Measurements from ENCODE around the gene DIABLO.
"Not testable (repeated sequence)": the region's sequence is repeated elsewhere in the genome, so short reads cannot be mapped to it uniquely, and the experiment has no call there.

Gene DIABLO

DNA sequence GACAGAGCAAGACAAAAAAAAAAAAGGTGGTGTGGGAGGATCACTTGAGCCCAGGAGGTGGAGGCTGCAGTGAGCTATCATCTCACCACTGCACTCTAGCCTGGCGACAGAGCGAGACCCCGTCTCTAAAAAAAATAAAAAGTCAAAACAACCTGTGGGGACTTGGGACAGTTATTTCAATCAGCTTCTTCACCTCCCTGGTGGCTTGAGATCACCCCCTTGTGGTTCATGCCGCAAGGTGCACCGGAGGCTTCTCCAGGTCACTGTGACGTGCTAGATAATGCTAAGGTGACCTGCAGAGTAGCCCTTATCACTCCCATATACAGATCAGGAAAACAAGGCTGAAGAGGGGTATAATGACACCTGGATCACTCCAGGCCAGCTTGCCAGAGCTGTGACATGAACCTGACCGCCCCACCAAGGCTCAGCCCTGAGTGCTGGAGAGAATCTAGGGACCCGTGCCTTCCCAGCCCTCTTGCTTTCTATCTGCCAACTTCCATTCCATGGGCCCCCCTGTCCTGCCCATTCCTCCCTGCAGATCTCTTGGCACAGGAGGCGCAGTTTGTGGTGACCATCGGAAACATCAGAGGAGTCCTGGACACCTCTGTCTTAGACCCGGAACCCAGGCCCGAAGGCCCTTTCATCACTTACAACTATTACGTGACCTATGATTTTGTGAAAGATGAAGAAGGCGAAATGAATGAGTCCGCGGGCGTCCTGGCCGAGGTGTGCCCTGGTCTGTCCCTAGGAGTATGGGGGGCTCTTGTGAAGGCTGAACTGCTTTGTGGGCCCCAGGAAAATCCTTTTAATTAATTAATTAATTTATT is 34.8 kb downstream of the DIABLO start:
- in situ Hi-C loops (cut with MboI; ENCODE audit: low sequenced_read_pairs): no loop called here

DNA sequence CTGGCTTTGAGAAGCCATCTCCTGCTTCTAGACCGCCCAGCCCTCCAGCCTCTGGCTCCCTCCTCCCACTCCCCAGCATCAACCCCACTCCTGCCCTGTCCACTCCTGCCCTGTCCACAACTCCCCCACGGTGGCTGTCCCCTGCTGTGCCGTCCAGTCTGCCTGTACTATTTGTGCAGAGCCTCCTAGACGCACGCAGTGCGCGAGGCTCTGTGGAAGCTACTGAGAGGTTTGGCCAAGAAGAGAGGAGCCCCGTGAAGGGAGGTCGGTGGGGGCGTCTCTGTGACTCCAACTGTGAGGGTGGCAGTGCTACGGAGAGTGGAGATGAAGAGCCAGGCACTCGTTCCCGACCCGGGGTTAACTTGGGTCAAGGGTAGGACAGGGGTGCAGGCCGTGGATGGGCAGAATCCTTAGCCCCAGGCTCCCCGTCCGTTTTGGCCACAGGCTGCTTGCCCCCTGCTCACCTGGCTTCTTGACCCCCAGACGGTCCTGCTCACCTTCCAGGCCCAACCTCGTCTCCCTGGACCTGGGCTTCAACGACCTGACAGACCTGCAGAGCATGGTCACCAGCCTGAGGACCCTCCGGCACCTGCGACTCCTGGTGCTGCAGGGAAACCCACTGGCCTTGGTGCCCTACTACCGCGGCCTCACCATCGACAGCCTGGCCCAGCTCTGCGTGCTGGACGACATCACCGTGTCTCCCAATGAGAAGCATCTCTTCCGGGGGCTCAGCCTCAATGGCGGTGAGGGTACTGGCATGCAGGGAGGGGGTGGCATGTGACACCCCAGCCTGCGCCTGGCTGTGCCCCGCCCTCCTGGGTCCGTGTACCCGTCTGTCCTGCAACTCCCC is 36.0 kb downstream of the DIABLO start:
- in situ Hi-C loops (cut with MboI; ENCODE audit: low sequenced_read_pairs): no loop called here

DNA sequence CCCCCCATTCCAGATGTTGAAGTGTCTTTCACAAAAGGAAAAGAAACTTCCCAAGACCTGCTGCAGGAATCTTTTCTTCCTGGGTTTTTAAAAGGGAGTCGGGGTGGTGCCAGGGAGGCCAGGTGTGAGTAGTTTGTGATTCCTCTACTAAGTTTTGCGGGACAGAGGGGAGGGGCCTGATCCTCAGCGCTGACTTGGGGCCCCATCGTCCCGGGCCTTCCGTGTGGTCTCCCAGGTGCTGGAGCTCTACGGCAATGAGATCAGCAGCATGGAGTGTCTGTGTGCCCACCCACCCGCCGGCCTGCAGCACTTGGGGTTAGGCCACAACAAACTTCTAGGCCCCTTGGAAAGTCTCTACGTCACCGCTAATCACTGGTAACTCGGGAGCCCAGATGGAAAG is 38.4 kb downstream of the DIABLO start:
- in situ Hi-C loops (cut with MboI; ENCODE audit: low sequenced_read_pairs): no loop called here

DNA sequence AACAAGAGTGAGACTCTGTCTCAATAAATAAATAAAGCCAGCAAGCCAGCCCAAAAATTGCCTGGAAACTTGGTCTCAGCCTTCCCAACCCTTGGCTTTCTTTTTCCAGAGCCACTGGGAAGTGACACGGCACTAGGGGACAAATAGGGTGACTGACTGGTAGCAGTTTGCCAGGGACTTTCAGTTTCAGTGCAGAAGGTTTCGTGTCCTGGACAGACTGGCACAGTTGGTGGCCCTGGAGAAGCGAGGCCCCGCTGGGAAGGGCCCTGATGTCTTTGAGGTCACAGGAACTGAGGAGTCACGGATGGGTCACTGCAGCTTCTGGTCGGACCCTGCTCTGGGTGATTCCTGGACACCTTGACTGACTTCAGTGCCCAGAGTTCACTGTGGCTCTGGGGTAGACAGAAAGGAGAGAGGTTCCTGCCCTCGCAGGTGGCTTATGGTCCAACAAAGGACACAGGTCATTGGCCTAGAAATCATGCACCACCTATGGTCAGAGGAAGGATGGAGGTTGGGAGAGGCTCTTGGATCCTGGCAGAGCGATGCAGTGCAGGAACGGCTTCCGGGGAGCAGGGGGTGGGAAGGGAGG is 40.3 kb downstream of the DIABLO start:
- in situ Hi-C loops (cut with MboI; ENCODE audit: low sequenced_read_pairs): no loop called here

DNA sequence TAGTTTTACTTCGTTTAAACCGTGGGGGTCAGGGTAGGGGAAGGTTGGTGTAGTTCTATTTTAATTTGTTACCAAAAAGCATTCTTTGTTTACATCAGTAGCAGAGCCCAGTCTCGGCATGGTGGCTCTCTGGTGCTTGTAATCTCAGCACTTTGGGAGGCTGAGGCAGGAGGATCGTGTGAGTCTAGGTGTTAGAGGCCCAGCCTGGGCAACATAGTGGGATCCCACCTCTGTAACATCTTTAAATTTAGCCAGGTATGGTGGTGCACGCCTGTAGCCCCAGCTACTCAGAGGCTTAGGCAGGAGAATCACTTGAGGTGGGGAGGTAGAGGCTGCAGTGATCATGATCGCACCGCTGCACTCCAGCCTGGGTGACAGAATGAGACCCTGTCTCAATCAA is 40.8 kb downstream of the DIABLO start:
- in situ Hi-C loops (cut with MboI; ENCODE audit: low sequenced_read_pairs): no loop called here

DNA sequence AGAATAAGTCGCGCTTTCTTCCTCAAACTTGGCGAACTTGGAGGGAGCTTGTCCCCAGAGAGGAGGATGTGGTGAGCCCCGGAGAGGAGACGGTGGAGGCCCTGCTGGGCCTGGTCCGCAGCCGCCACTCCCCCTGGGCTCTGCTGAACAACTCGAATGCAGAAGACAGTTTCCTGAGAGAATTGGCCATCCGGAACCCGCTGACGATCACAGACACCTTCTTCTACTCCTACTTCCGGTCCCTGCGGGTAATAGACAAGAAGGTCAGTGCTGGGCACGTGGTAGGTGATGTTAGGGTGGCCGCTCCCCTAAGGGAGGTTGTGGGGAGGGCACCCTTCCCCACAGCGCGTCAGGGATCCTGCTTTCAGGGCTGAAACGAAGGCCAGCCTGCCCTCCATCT is 41.3 kb downstream of the DIABLO start:
- in situ Hi-C loops (cut with MboI; ENCODE audit: low sequenced_read_pairs): no loop called here

DNA sequence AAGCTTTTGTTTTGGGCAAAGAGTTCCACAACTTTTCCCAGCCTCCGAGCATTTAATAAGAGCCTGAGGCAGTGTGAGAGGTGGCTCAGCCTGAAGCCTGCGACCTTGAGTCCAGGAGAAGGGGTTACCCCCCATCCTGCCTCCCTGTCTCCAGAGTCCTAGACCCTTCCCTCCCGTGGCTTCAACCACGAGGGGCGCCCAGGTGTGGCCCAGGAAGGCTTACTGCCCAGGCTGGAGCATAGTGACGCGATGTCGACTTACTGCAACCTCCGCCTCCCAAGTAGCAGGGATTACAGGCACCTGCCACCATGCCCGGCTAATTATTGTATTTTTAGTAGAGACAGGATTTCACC is 42.3 kb downstream of the DIABLO start:
- in situ Hi-C loops (cut with MboI; ENCODE audit: low sequenced_read_pairs): no loop called here

DNA sequence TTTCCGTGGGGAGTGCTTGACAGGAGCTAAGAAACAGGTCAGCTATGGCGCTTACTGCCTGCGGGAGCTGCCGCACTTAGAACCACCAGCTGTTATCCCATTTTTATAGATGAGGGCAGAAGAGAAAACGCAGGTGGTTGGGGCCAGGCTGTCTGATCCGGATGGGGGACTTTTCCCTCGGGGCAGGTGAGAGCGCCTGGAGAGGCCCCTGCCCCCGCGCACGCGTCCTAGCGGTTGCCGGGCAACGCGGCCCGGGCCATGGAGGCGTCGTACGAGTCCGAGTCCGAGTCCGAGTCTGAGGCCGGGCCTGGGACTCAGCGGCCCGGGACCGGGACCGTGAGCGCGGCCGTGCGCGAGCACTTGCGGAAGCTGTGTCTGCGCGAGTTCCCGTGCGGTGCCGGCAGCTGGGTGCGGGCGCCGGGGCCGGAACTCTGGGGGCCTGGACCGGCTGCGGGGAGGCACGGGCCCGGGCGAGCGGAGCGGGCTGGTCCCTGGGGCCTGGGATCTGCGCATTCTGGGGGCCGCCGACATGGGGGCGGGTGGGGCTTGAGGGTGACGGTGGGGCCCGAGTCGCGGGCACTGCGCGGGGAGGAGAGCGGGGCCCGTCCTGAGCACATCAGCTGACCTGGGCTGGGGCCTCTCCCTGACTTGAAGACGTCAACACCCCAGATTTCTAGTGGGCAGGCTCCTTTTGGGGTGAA is 42.8 kb downstream of the DIABLO start, which contains the start of gene LRRC43:
LRRC43 (plus strand) TSS at position 237 of the 701 bp plus-strand sequence; CDS start at position 259, 22 bp downstream.
- in situ Hi-C loops (cut with MboI; ENCODE audit: low sequenced_read_pairs): no loop called here

DNA sequence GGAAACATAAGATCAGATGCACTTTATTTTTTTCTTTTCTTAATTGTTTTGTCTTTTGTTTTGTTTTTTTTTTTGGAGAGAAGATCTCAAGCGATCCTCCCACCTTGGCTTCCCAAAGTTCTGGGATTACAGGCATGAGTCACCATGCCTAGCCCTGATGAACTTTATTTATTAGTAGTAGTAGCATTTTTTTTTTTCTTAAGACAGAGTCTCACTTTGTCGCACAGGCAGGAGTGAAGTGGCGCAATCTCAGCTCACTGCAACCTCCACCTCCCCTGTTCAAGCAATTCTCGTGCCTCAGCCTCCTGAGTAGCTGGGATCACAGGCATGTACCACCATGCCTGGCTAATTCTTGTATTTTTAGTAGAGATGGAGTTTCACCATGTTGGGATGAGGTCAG is 49.4 kb downstream of the DIABLO start:
- in situ Hi-C loops (cut with MboI; ENCODE audit: low sequenced_read_pairs): not testable (repeated sequence)

DNA sequence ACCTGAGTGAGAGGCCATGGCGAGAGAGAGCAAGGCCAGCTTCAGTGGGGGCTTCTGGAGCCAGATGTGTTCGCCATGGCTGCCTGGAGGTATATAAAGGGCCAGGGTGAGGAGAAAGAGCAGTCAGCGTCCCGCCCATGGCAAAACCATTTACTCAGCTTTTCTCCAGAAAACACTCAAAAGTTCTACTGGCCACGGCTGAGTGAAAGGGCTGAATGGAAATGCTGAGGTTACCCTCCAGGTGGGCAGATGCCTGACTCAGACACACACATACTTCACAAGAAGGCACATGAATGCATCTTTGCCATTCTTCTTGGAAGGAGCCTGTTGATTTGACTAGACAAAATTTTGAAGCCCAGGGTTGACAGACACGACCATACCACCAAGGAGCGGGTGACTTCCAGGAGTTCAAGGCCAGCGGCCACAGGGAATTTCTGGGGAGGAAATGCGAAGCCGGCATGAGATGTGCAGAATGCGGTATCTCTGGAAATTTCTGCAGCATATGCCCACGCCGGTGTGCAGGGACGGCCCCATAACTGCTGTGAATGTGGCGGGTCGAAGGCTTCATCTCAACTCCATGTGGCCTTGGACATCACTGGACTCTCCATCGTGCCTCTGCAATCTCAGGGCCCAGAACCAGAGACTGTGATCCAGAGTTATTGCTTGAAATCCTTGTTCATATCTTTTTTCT is 51.6 kb downstream of the DIABLO start, which contains the start of gene IL31:
IL31 (minus strand) TSS at position 67 of the 691 bp plus-strand sequence; CDS start at position 18, 49 bp downstream.
- in situ Hi-C loops (cut with MboI; ENCODE audit: low sequenced_read_pairs): no loop called here

DNA sequence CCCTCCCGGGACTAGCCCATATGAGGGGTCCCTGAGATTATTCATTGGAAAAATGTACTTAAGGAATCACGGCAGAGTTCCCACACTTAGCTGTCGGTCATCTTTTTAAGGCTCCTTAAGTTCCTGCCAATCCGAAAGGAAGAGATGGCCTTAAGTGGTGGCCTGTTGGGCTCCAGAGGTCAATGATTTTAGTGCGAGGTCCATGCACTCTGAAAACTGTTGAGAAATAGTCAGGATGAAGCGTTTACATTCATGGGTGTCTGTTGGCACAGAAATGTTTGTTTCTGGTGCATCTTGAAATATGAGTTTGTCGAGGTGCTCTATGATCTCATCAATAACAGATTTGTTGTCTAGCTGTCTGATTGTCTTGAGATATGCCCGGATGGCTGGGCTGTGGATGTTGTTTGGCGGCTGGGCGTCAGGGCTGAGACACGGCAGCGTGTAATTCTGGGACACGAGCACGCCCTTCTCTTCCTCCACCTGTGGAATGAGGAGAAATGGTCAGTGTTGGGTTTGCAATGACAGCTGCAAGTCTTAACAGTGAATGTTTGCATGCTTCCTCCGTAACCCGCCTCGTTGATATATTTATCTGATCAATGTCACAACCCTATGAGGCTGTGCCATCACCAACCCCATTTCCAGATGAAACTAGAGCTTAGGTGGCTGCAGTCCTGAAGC is 53.5 kb downstream of the DIABLO start:
- in situ Hi-C loops (cut with MboI; ENCODE audit: low sequenced_read_pairs): no loop called here

DNA sequence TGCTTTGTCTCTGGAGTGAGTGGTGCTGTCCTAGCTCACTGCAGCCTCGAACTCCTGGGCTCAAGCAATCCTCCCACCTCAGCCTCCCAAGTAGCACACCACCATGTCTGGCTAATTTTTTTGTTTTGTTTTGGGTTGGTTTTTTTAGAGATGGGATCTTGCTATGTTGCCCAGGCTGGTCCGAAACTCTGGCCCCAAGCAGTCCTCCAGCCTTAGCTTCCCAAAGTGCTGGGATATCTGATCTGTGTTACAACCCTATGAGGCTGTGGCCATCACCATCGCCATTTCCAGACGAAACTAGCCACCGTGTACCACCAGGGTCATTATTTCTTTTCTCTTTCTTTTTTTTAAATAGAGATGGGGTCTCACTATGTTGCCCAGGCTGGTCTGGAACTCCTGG is 54.5 kb downstream of the DIABLO start:
- in situ Hi-C loops (cut with MboI; ENCODE audit: low sequenced_read_pairs): no loop called here

DNA sequence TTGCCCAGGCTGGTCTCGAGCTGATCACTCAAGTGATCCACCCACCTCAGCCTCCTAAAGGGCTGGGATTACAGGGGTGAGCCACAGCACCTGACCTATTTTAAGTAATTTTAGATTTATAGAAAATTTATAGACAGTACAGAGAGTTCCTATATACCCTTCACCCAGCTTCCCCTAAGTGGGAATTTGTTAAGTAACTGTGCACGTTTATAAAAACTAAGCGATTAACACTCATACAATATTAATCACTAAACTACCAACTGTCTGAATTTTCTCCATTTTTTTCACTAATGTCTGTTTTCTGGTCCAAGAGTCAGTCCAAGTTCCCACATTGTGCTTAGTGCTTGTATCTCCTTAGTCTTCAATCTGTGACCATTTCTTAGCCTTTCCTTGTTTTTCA is 57.4 kb downstream of the DIABLO start:
- in situ Hi-C loops (cut with MboI; ENCODE audit: low sequenced_read_pairs): no loop called here

DNA sequence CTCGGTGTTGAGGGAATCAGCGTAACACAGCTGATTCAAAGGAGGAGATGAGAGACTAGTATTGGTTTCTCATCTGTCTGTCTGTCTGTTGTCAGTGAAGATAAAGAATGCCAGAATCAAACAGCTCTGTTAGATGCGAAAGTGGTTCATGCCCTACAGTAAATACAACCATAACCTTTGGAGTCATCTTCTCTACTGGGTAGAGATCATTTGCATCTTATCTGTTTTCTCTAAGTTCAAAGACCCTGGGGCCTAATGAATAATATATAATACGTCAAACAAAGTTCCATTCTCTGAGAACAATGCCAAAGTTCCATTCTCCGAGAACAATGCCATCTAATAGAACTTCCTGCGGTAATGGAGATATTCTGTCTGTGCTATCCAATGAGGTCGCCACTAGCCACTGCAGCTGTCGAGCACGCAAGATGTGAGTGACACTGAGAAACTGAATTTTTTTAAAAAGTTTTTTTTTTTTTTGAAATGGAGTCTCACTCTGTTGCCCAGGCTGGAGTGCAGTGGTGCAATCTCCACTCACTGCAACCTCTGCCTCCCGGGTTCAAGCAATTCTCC is 58.4 kb downstream of the DIABLO start:
- in situ Hi-C loops (cut with MboI; ENCODE audit: low sequenced_read_pairs): no loop called here

DNA sequence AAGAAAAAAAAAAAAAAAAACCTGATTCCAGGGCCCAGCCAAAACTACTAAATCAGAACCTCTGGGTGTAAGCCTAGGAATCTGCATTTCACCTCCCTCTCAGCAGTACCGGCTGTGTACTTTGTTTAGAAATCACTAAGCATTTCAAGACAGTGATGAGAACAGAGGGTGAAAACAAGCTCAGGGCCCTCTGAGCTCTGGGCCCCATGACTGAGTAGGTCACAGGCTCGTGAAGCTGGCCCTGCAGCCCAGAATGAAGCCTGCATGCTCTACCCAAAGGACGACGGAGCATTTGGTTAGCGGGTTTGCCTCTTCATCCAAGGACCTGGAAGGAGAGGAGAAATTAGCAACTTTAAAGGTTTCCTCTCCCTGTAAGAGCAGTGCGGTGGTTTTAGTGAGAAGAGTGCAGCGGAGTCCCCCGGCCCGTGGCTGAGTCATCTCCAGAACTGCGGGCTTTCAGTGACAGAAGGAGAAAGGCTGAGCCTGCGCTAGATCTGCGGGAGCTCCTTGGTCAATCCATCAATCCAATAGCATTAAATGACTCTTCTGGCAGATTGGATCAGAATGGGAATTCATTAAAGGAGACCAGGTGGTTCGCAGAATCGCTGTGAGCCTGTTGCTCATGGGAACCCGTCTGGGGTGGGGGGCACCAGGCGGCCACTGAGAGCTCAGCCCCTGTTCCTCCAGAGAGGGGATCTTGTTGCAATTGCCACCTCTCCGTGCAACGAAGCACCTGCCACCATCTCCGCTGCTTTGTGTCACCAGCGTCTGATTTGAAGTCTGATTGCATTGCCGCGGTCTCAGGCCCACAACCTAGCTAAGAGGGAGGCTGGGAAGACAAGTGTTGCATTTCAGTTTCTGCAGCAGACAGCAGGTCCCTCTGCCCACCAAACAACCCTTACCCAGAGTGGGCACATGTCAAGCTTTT is 59.2 kb downstream of the DIABLO start:
- in situ Hi-C loops (cut with MboI; ENCODE audit: low sequenced_read_pairs): no loop called here

DNA sequence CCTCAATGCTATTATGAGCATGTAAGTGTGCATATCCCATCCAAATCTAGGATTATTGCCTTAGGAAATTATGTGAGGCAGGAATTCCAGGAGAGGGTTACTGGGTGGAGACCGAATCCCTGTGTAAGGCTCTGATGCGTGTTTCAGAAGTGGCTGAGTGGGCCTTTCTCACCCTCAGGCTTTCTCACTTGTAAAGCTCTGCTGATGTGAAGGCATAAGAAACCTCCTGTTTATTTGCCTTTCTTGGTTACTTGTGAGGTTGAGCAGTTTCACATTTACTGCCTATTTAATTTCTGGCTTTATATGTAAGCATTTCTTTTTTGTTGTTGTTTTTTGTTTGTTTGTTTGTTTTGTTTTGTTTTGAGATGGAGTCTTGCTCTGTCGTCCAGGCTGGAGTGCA is 62.9 kb downstream of the DIABLO start:
- in situ Hi-C loops (cut with MboI; ENCODE audit: low sequenced_read_pairs): no loop called here

DNA sequence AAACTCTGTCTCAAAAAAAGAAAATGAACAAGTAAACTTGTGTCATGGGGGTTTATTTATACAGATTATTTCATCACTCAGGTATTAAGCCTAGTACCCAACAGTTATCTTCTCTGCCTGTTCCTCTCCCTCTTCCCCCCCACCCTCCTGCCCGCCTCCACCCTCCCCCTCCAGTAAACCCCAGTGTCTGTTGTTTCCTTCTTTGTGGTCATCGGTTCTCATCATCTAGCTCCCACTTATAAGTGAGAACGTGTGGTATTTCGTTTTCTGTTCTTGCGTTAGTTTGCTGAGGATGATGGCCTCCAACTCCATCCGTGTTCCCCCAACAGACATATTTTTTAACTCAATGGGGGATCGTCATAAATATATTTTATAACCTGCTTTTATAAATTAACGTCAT is 64.2 kb downstream of the DIABLO start:
- in situ Hi-C loops (cut with MboI; ENCODE audit: low sequenced_read_pairs): no loop called here

DNA sequence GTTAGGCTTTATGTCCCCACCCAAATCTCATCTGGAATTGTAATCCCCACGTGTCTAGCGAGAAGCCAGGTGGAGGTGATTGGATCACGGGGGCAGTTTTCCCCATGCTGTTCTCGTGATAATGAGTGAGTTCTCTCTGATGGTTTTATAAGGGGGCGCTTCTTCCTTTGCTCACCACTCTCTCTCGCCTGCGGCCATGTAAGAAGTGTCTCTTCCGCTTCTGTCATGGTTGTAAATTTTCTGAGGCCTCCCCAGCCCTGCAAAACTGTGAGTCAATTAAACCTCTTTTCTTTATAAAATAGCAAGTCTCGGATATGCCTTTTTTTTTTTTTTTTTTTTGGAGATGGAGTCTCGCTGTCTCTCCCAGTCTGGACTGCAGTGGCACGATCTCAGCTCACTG is 65.1 kb downstream of the DIABLO start:
- in situ Hi-C loops (cut with MboI; ENCODE audit: low sequenced_read_pairs): no loop called here
